ENCODE results near the gene ZSWIM3.

ZSWIM3 gene

GRCh38 chr20:45902199-45902701, 44.8 kb downstream of the ZSWIM3 start:
- H3K9ac ChIP-seq (ENCODE audit: low read depth, low read length, poor library complexity, severe bottlenecking), result no peak overlapping the region
- TF ChIP-seq CTCF (conservative IDR thresholded peaks at IDR 0.05; ENCODE audit: low read length), result no peak
- TF ChIP-seq EZH2phosphoT487 (IDR thresholded peaks at IDR 0.05; ENCODE audit: borderline replicate concordance), result no peak
- H2AFZ ChIP-seq (ENCODE audit: low read length), result no peak overlapping the region
- H3K4me2 ChIP-seq (ENCODE audit: low read depth, low read length, poor library complexity, severe bottlenecking), result no peak overlapping the region
- H3K4me1 ChIP-seq (ENCODE audit: insufficient read depth, low read length, poor library complexity, severe bottlenecking), result peaks cover 4% of the 10 kb centered on the region
- H3K27me3 ChIP-seq (ENCODE audit: insufficient read depth, low read length, poor library complexity, severe bottlenecking), result no peaks in the 10 kb centered on the region
- no peaks in the 10 kb centered on the region for H3K36me3 ChIP-seq (ENCODE audit: insufficient read depth, low read length)
- no peaks in the 10 kb centered on the region for H3K9me3 ChIP-seq (ENCODE audit: insufficient read depth, low read depth, low read length)
- H3K4me3 ChIP-seq (ENCODE audit: low read length, poor library complexity, severe bottlenecking), result no peak overlapping the region
- H3F3A ChIP-seq (ENCODE audit: low read depth), result no peaks in the 10 kb centered on the region
- H3K79me2 ChIP-seq (ENCODE audit: insufficient read depth, low read length), result no peaks in the 10 kb centered on the region
- no peaks in the 10 kb centered on the region for H3K9me2 ChIP-seq (replicated peaks; ENCODE audit: low read depth, low read length)
- no peaks in the 10 kb centered on the region for H4K20me1 ChIP-seq (ENCODE audit: insufficient read depth, low read length, poor library complexity, severe bottlenecking)

GRCh38 chr20:45904583-45905504, 47.4 kb downstream of the ZSWIM3 start:
- Histone ChIP-seq H3K36me3 (ENCODE audit: insufficient read depth, low read length) (no peaks in the 10 kb centered on the region), H3K4me2 (ENCODE audit: low read depth, low read length, poor library complexity, severe bottlenecking) (no peak overlapping the region)
- no peak for TF ChIP-seq CTCF (conservative IDR thresholded peaks at IDR 0.05; ENCODE audit: low read length)
- TF ChIP-seq EZH2phosphoT487 (IDR thresholded peaks at IDR 0.05; ENCODE audit: borderline replicate concordance), result no peak

GRCh38 chr20:45905505-45906079, 48.2 kb downstream of the ZSWIM3 start:
- H3F3A ChIP-seq (ENCODE audit: low read depth), result no peaks in the 10 kb centered on the region
- H2AFZ ChIP-seq (ENCODE audit: low read length), result no peak overlapping the region
- no peak overlapping the region for H3K4me3 ChIP-seq (ENCODE audit: low read length, poor library complexity, severe bottlenecking)
- H3K9me2 ChIP-seq (replicated peaks; ENCODE audit: low read depth, low read length), result no peaks in the 10 kb centered on the region
- H3K36me3 ChIP-seq (ENCODE audit: insufficient read depth, low read length), result no peaks in the 10 kb centered on the region
- no peak overlapping the region for H3K4me2 ChIP-seq (ENCODE audit: low read depth, low read length, poor library complexity, severe bottlenecking)
- H3K4me1 ChIP-seq (ENCODE audit: insufficient read depth, low read length, poor library complexity, severe bottlenecking), result peaks cover 4% of the 10 kb centered on the region
- no peaks in the 10 kb centered on the region for H3K27me3 ChIP-seq (ENCODE audit: insufficient read depth, low read length, poor library complexity, severe bottlenecking)
- H4K20me1 ChIP-seq (ENCODE audit: insufficient read depth, low read length, poor library complexity, severe bottlenecking), result no peaks in the 10 kb centered on the region
- H3K9me3 ChIP-seq (ENCODE audit: insufficient read depth, low read depth, low read length), result no peaks in the 10 kb centered on the region
- TF ChIP-seq CTCF (conservative IDR thresholded peaks at IDR 0.05; ENCODE audit: low read length), result no peak
- no peaks in the 10 kb centered on the region for H3K79me2 ChIP-seq (ENCODE audit: insufficient read depth, low read length)
- H3K9ac ChIP-seq (ENCODE audit: low read depth, low read length, poor library complexity, severe bottlenecking), result no peak overlapping the region

More at GRCh38 chr20:45904583-45905504, 47.4 kb downstream of the ZSWIM3 start:
- Histone ChIP-seq H3K9me2 (replicated peaks; ENCODE audit: low read depth, low read length) (no peaks in the 10 kb centered on the region), H3K9ac (ENCODE audit: low read depth, low read length, poor library complexity, severe bottlenecking) (no peak overlapping the region), H3F3A (ENCODE audit: low read depth) (no peaks in the 10 kb centered on the region), H3K9me3 (ENCODE audit: insufficient read depth, low read depth, low read length) (no peaks in the 10 kb centered on the region), H3K4me1 (ENCODE audit: insufficient read depth, low read length, poor library complexity, severe bottlenecking) (peaks cover 4% of the 10 kb centered on the region), H2AFZ (ENCODE audit: low read length) (no peak overlapping the region), H4K20me1 (ENCODE audit: insufficient read depth, low read length, poor library complexity, severe bottlenecking) (no peaks in the 10 kb centered on the region), H3K27me3 (ENCODE audit: insufficient read depth, low read length, poor library complexity, severe bottlenecking) (no peaks in the 10 kb centered on the region), H3K4me3 (ENCODE audit: low read length, poor library complexity, severe bottlenecking) (no peak overlapping the region), H3K79me2 (ENCODE audit: insufficient read depth, low read length) (no peaks in the 10 kb centered on the region)
